ENCODE measurements around the gene GOLT1A.

GRCh38 chr1:204196068-204196795, 17.6 kb downstream of the GOLT1A start, which contains the start of gene KISS1:
- TF ChIP-seq CTCF (conservative IDR thresholded peaks at IDR 0.05 in 1 of 2, IDR thresholded peaks at IDR 0.05 in 1 of 2; ENCODE audit: low read depth in 1 of 2, low read length in 2 of 2) (no peak), EZH2 (IDR thresholded peaks at IDR 0.05; ENCODE audit: low read length, missing control alignments) (no peak)
